ENCODE results near the gene HSP90AA1. TPM values are rescaled to one million over a fixed set of nuclear protein-coding genes. Genes with fewer than 3 reads are reported as not detected.

HSP90AA1 gene
- total RNA-seq, 1 donor from 2014 or later = 540 TPM

DNA sequence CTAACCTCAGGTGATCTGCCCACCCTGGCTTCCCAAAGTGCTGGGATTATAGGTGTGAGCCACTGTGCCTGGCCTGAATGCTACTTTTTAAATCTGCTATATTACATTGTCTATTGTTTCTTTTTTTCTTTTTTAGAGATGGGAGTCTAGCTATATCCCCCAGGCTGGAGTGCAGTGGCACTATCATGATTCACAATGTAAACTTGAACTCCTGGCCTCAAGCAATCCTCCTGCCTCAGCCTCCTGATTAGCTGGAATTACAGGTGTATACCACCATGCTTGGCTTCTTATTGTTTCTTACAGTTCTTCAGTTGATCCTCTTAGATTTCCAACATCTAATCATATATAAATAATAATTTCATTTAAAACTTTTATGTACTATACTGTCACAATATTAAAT is 37.6 kb upstream of the HSP90AA1 start:
- DNase-seq (no peak), ATAC-seq (no peak)
- Histone ChIP-seq H3K27me3 (ENCODE audit: low read depth) (no peaks in the 10 kb centered on the region), H3K36me3 (no peaks in the 10 kb centered on the region), H3K9me3 (no peaks in the 10 kb centered on the region), H3K27ac (no peak overlapping the region), H3K4me1 (no peaks in the 10 kb centered on the region), H3K4me3 (no peak overlapping the region)
- TF ChIP-seq, protein P1, sequence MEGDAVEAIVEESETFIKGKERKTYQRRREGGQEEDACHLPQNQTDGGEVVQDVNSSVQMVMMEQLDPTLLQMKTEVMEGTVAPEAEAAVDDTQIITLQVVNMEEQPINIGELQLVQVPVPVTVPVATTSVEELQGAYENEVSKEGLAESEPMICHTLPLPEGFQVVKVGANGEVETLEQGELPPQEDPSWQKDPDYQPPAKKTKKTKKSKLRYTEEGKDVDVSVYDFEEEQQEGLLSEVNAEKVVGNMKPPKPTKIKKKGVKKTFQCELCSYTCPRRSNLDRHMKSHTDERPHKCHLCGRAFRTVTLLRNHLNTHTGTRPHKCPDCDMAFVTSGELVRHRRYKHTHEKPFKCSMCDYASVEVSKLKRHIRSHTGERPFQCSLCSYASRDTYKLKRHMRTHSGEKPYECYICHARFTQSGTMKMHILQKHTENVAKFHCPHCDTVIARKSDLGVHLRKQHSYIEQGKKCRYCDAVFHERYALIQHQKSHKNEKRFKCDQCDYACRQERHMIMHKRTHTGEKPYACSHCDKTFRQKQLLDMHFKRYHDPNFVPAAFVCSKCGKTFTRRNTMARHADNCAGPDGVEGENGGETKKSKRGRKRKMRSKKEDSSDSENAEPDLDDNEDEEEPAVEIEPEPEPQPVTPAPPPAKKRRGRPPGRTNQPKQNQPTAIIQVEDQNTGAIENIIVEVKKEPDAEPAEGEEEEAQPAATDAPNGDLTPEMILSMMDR (IDR thresholded peaks at IDR 0.05) = no peak
- intact Hi-C loops (cut with DNase I) = no loop called here

DNA sequence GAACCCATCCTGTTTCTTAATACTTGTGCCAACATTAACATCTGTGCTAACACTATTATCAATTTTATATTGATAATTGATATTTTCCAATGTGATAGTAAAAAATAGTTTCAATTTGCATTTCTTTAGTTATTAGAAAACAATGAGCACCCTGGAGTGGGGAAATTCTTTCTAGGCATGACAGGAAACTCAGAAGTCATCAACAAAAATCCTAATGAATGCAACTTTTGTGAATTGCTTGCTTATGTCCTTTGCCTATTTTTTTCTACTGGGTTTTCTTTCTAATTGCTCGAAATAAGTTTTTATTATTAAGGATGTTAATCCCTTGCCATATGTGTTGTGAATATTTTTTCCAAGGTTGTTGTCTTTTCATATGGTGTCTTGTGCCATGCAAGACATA is 34.7 kb upstream of the HSP90AA1 start:
- H3K27ac ChIP-seq = no peak overlapping the region
- DNase-seq = no peak
- no peaks in the 10 kb centered on the region for H3K27me3 ChIP-seq (ENCODE audit: low read depth)
- H3K4me3 ChIP-seq = no peak overlapping the region
- no peaks in the 10 kb centered on the region for H3K4me1 ChIP-seq
- intact Hi-C loops (cut with DNase I) = no loop called here
- no peaks in the 10 kb centered on the region for H3K9me3 ChIP-seq
- no peak for ATAC-seq
- TF ChIP-seq, protein P1 (IDR thresholded peaks at IDR 0.05) = no peak
- H3K36me3 ChIP-seq = no peaks in the 10 kb centered on the region

DNA sequence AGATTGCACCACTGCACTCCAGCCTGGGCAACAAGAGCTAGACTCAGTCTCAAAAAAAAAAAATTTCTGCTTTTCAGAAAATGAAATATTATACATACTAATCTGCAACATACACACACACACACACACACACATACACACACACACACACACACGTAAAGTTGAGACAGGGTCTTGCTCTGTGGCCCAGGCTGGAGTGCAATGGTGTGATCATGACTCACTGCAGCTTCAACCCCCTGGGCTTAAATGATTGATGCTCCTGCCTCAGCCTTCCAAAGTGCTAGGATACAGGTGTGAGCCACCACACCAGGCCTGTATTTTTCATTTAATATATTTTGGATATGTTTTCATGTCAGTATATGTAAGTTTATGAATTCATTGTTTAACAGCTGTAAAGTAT is 34.0 kb upstream of the HSP90AA1 start:
- DNase-seq (no peak), ATAC-seq (no peak)
- intact Hi-C loops (cut with DNase I) = no loop called here
- no peaks in the 10 kb centered on the region for H3K27me3 ChIP-seq (ENCODE audit: low read depth)
- H3K4me3 ChIP-seq = no peak overlapping the region
- H3K9me3 ChIP-seq = no peaks in the 10 kb centered on the region
- H3K36me3 ChIP-seq = no peaks in the 10 kb centered on the region
- H3K27ac ChIP-seq = no peak overlapping the region
- no peaks in the 10 kb centered on the region for H3K4me1 ChIP-seq
- TF ChIP-seq, protein P1 (IDR thresholded peaks at IDR 0.05) = no peak

DNA sequence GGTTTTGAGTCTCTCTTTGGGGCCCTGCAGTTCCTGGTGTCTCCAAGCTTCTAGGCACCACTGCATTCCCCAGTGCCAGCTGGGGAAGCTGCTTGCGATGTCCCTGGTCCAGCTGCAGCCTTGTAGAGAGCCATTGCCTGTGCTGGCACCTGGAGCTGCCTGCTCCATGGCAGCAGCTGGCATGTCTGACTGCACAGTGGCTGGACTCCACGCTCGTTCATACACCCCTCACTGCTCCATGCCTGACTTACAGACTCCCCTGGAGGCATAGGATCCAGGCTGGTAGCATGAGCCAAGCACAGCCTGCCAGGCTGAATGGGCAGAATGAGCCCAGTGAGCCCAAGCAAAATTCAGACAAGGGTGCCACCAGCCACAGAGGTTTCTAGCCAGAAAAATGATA is 31.0 kb upstream of the HSP90AA1 start:
- Histone ChIP-seq H3K9me3 (no peaks in the 10 kb centered on the region), H3K27ac (no peak overlapping the region), H3K27me3 (ENCODE audit: low read depth) (no peaks in the 10 kb centered on the region), H3K36me3 (no peaks in the 10 kb centered on the region), H3K4me1 (no peaks in the 10 kb centered on the region), H3K4me3 (no peak overlapping the region)
- TF ChIP-seq, protein P1 (IDR thresholded peaks at IDR 0.05) = no peak
- no peak for DNase-seq
- no peak for ATAC-seq
- intact Hi-C loops (cut with DNase I) = no loop called here

DNA sequence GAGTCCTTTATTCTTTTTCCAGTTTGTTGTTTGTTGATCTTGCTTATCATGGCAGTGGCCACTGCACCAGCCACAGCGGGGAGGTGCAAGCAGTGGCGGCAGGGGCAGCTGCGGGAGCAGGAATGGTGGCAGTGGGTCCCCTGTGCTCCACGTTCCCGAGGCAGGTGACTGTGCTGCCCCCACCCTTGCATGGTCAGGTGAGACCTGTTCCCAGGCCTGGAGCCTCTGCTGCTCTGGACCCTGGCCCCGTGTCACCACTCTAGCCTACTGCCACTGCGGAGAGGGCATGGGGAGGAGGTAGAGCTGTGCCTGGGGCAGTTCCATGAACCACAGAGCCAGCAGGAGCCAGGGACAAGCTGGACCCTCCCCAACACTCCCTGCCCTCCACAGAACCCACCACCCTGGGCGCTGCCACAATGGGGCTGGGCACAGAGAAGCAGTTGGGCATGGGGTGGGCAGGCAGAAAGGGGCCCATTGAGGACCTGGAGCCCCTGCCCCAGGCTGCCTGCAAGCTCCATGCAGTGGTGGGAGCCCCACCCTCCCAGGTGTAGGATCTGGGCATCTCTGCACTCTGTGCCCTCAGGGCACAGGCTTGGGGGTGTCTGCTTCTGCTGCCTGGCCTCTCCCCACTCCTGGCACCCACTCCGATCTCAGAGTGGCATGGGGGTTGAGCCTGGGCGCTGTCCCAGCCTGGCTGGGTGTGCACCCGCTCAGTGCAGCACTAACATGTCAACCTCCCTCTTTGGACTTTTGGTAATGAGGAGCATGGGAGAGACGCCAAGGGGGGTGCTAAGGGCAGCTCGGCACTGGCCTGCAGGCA is 29.7 kb upstream of the HSP90AA1 start:
- H3K9me3 ChIP-seq = no peaks in the 10 kb centered on the region
- ATAC-seq (peak in 1 of 2 donors; percentile 27), DNase-seq (no peak)
- H3K4me1 ChIP-seq = no peaks in the 10 kb centered on the region
- no peaks in the 10 kb centered on the region for H3K27me3 ChIP-seq (ENCODE audit: low read depth)
- H3K4me3 ChIP-seq = no peak overlapping the region
- TF ChIP-seq, protein P1 (IDR thresholded peaks at IDR 0.05) = no peak
- no peaks in the 10 kb centered on the region for H3K36me3 ChIP-seq
- intact Hi-C loops (cut with DNase I) = no loop called here
- H3K27ac ChIP-seq = no peak overlapping the region

All from lower lobe of right lung (tissue), 2 donors.